Body of pancreas (tissue), 4 donors: ENCODE data around the gene PHF5A.

Experiments used
- CTCF ChIP-seq, 7 experiments: fragments of 450-650 bp in 4 of 7; fragments of 200-600 bp in 3 of 7; sonication (generic) in 3 of 7; IDR thresholded peaks; one replicate each; pipeline ENCODE4 v1.5.1; 2016 to 2019; ENCODE audit warnings: antibody characterized with exemption in 7 of 7
- POLR2A ChIP-seq, 3 donors: fragments of 450-650 bp; IDR thresholded peaks; one replicate each; pipeline ENCODE4 v1.6.1; 2016; ENCODE audit warnings: antibody characterized with exemption in 3 of 3, mild to moderate bottlenecking in 2 of 3

DNA sequence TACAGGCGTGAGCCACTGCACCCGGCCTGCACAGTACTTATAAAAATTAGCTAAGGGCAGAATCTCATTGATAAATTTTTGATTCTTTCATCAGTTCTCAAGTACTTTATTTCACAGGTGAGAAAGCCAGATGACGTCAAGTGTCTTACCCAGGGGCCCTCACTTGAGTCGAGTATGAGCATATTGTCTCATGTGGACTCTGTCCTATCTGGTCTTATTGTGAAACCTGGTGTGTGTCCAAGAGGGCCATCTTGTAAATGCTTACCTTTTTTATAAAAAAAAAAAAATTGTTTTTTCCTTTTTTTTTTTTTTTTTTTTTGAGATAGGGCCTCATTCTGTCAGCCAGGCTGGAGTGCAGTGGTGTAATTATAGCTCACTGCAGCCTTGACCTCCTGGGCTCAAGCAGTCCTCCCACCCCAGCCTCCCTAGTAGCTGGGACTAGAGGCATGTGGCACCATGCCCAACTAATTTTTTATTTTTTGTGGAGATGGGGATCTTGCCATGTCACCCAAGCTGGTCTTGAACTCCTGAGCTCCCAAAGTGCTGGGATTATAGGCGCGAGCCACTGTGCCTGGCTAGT lies 6.5 kb upstream of the PHF5A start:
- TF ChIP-seq CTCF (IDR thresholded peaks at IDR 0.05): no peak
- no peak for TF ChIP-seq POLR2A (IDR thresholded peaks at IDR 0.05)
